ENCODE results near the gene ABHD8. TPM values are rescaled to one million over a fixed set of nuclear protein-coding genes. Genes with fewer than 3 reads are reported as not detected.

The ABHD8 gene
- polyA plus RNA-seq, 1 donor: 7.2 TPM

GRCh38 chr19:17334414-17335409, 31.5 kb upstream of the ABHD8 start, which contains the start of gene ANO8:
TSS of gene ANO8 (minus strand) at chr19:17334855. CDS start at chr19:17334670, 185 bp downstream.
- DNase-seq: peak; percentile 97

- DNase-seq: no peak
These were observed 30.6 kb upstream of the ABHD8 start for GRCh38 chr19:17333611-17334413.

- no peak for DNase-seq
These were observed 29.7 kb upstream of the ABHD8 start for GRCh38 chr19:17332677-17333581.

- DNase-seq: no peak
These were observed 29.1 kb upstream of the ABHD8 start for GRCh38 chr19:17332360-17332676.

DNA sequence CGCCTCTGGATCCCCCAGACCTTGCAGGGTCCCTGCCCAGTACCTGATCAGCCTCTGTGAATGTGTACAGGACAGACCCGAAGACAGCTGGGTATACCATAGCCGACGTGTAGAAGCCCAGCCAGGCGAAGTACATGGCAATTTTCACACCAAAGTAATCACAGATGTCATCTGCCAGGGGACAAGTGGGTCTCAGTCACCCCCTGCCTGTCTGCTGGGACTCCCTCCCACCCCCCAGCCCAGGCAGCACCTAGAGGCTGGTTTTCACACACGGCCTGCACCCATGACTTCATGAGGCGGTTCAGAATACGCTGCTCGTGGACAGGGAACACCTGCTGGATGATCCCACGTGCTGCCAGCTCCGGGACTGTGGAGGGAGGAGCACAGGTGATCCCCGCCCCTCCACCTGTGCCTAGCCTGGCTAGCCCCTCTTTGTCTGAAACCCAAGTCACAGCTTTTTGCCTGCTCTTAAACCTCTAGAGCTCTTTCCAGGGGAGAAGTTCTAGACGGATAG, 27.9 kb upstream of the ABHD8 start:
- DNase-seq: no peak

DNA sequence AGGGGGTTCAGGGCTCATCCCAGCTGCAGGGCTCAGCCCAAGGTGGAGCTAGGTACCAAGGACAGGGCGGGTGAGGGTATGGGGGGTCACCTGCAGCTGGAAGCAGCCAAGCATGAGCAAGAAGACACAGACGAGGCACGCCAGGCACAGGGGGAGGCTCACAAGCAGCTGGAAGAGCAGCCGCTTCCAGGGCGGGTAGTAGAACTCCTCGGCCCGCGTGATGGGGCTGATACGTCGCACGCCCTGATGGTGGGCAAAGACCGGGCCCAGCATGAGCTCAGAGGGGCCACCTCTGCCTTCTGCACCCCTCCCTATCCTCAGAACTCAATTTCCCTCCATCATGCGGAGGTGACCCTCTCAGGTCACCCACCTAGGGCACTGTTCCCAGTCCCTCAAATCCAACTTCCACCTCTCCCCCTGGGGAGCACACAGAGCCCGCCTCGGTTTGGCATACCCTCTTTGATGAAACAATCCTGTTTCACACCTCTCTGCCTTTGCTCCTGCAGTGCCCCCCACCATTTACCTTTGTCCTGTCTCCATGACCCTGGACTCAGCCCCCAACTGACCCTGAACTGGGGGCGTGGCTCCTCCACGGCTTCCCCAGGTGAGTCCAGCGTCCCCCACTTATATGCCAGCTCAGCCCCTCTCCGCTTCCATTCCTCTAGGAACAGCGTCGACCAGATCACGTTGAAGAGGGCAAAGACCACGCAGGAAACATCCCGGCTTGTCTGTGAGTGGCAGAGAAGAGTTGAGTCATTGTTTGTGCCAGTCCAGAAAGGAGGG, 27.2 kb upstream of the ABHD8 start:
- no peak for DNase-seq

GRCh38 chr19:17329366-17330261, 26.4 kb upstream of the ABHD8 start:
- DNase-seq: no peak

DNA sequence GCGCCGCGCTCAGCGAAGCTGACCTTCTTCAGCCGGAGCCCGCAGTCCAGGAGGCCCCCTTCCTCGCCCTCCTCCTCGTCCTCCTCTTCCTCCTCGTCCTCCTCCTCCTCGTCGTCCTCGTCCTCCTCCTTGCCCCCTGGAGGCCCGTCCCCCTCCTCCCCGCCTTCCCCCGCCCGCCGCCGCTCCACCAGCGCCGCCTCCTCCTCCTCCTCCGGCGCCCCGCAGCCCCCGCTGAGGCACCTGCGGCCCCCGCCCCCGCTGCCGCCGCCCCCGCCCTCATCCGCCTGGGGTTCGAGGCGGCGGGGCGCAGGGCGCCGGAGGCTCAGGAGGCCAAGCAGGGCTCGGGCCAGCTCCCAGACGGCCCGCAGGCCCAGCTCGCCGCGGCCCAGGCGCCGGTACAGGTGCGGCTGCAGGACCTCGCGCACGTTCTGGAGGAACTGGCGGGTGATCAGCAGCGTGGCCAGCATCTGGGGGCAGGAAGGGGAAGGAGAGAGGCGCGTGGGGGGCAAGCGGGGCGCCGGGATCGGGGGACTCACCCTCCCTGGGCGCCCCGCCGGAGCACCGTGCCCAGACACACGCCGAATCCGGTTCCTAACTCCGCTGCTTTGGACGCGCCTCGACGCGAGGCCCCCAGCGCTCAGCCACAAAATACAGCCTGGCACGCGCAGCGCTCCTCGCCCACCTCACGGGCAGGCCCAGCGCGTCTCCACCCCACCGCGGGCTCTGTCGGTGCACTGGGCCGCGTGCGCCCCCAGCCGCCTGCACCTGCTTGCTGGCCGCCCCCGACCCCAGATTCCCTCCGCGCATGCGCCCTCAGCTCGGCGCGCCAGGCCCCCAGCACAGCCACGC, 25.5 kb upstream of the ABHD8 start:
- no peak for DNase-seq

- peak; percentile 69 for DNase-seq
These were observed 24.7 kb upstream of the ABHD8 start for GRCh38 chr19:17327654-17328516.

GRCh38 chr19:17327068-17327653, 23.9 kb upstream of the ABHD8 start:
- no peak for DNase-seq

DNA sequence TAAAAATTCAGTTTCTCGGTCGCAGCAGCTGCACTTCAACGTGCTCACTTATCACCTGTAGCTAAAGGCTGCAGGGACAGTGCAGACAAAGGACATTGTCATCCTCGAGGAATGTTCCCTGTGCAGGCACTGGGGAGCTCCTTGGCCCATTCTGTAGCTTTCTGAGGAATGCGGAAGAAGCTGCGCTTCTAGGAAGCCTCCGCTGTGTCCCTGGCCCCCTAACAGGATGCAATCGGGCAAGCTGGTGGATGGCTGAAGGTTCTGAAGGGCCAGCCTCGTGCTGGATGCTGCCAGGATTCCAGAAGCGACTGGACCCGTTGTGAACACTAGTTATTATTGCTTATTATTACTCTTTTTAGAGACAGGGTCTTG, 23.4 kb upstream of the ABHD8 start:
- no peak for DNase-seq

DNA sequence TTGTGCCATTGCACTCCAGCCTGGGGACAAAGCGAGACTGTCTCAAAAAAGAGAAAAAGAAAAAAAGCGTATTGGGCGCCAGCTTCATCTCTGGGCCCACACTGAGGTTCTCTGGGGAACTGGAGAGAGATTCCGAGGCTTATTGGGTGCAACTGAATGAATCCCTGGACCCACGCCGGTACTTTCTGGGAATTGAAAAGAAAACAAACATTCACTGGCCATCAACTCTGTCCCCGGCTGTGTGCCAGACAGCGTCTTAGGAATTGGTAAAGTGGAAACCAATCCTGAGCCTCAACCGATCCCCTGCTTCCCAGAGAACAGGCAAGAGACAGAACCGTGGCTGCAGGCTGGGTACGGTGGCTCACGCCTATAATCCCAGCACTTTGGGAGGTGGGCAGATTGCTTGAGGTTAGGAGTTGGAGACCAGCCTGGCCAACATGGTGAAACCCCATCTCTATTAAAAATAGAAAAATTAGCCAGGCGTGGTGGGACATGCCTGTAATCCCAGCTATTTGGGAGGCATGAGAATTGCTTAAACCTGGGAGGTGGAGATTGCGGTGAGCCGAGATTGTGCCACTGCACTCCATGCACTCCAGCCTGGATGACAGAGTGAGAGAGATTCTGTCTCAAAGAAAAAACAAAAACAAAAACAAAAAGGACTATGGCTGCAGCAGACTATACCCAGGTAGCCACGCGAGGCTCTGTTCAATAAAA, 22.8 kb upstream of the ABHD8 start:
- DNase-seq: no peak

DNA sequence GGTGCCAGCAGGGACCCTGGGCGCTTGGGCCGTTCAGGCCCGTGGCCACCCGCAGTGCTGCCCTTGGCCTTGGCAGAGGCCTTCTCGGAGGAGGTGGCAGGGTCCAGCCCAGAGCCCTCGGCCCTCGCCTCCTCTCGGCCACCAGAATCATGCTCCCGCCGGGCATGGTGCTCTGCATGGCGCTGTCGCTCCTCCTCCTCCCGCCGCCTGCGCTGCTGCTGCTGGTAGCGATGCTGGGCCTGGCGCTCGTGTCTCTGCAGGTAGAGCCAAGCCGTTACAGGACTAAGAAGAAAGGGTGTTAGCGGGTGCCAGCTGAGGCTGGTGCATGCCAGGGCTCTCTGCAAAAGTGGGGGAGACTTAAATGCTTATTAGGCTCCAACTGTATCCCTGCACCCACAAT, 21.9 kb upstream of the ABHD8 start:
- DNase-seq: no peak

DNA sequence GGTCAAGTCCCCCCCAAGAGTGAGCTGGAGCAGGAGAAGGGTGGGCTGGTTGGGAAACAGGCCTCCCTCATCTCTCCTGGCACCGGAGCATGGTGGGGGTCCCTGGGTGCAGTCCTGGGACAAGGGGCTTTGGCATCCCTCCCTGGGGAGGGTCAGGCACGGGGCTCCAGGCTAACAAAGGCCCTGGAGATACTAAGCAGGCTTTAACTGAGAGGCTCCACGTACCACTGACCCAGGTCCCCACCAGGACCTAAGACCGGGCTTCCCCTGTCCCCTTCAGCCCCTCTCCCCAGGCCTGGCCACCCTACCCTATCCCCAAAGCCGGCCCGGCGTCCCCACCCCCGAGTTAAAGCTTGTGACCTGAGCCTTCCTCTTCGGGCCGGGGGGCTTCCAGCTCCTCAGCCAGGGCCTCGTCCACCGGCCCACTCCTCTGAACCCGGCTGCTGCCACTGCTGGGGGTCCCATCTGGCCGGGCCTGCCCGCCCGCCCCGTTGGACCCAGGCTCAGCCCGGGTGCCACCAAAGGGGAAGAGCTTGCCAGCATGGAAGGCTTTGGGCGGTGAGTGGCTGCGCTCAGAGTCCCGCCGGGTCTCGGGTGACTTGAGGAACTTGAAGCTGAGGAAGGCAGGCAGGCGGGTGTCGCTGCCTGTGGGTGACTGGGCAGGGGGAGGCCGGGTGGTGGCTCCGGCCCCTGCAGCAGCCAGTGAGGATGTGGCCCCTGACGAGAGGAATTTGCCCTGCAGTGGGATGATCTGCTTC, 21.3 kb upstream of the ABHD8 start:
- no peak for DNase-seq

DNA sequence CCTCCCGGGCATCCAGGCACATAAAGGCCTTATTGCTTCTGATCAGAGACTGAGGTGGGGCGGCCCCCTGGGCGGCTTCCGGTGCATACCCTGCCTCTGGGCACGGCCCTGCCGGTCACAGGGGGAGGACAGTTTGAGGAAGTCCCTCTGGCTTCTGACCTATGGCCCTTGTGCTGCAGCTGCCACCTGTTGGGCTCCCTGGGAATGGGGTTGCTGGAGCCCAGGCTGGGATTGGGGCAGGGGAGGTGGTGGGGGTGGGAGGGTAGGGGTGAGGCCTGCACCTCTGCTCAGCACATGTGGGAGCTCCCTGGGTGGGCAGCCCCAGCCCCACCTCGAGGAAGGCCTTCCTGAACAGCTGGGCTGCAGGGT, 20.7 kb upstream of the ABHD8 start:
- no peak for DNase-seq

GRCh38 chr19:17323300-17323963, 20.2 kb upstream of the ABHD8 start:
- DNase-seq: no peak

All from left kidney (tissue), 2 donors.